22Rv1 (cell line): ENCODE data around the gene PPIL1.

Experiments
- H3K27ac ChIP-seq: fragments of 450-650 bp; 2 replicates; pipeline ENCODE4 v1.5.1; 2017
- ZFX ChIP-seq: fragments of 450-650 bp; IDR thresholded peaks from 2 replicates; pipeline ENCODE4 v1.6.1; 2017; ENCODE audit warnings: antibody characterized with exemption, borderline replicate concordance
- TF ChIP-seq, protein P1 (sequence below): fragments of 450-650 bp; IDR thresholded peaks from 2 replicates; pipeline ENCODE4 v1.5.1; 2017; ENCODE audit warnings: mild to moderate bottlenecking

The PPIL1 gene

DNA sequence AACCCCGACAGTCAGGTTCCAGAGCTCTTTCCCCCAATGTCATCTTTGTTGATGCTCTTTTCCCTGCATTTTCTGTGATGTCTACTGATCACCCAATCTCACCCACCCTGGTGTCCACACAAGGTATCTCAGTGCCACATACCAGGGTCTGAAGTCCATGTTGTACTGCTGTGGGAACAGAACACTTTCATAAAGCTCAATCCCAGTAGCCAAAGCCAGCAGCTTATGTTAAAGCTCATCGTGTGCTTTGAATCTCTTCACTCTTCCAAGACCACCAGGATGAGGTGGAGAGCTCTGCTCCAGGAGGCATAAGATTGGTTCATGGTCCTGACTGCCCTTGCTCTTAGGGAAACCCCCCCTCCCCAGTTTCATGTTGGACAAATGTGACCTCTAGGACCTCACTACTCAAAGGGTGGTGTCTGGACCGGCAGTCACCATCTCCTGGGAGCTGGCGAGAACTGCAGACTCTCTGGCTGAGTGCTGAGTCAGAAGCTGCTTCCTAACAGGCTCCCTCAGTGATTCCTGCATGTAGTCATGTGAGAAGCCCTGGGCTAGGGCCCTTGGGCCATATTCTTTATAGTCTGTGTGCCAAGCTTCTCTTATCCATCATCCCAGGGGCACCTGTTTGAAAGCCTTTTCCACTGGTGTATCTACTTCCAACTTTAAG is 22.0 kb downstream of the PPIL1 start:
- no peak for TF ChIP-seq ZFX
- TF ChIP-seq, protein P1, sequence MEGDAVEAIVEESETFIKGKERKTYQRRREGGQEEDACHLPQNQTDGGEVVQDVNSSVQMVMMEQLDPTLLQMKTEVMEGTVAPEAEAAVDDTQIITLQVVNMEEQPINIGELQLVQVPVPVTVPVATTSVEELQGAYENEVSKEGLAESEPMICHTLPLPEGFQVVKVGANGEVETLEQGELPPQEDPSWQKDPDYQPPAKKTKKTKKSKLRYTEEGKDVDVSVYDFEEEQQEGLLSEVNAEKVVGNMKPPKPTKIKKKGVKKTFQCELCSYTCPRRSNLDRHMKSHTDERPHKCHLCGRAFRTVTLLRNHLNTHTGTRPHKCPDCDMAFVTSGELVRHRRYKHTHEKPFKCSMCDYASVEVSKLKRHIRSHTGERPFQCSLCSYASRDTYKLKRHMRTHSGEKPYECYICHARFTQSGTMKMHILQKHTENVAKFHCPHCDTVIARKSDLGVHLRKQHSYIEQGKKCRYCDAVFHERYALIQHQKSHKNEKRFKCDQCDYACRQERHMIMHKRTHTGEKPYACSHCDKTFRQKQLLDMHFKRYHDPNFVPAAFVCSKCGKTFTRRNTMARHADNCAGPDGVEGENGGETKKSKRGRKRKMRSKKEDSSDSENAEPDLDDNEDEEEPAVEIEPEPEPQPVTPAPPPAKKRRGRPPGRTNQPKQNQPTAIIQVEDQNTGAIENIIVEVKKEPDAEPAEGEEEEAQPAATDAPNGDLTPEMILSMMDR = no peak
- H3K27ac ChIP-seq = no peak overlapping the region

DNA sequence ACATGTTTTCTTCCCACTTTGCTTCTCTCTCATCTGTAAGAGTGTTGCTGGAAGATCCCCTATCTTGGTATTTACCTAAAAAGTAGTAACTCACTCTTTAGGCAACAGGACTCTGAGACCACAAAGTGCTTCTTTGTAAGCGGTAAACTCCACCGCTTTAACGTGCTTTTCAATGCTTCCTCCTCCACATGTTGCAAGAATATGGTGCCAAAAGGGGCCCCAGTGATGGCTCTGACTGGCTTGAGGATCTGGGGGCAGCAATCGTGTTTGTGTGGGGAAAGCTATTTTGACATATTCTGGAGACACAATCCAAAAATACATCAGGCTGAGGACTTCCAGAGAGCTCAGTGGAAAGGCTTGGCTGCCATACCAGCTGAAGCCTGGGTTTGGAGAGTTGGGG is 23.0 kb downstream of the PPIL1 start:
- H3K27ac ChIP-seq = no peak overlapping the region
- TF ChIP-seq, protein P1 = no peak
- no peak for TF ChIP-seq ZFX

GRCh38 chr6:36851149-36851614 is 23.4 kb downstream of the PPIL1 start:
- no peak for TF ChIP-seq ZFX
- TF ChIP-seq, protein P1 = peak; percentile 90
- H3K27ac ChIP-seq = no peak overlapping the region

DNA sequence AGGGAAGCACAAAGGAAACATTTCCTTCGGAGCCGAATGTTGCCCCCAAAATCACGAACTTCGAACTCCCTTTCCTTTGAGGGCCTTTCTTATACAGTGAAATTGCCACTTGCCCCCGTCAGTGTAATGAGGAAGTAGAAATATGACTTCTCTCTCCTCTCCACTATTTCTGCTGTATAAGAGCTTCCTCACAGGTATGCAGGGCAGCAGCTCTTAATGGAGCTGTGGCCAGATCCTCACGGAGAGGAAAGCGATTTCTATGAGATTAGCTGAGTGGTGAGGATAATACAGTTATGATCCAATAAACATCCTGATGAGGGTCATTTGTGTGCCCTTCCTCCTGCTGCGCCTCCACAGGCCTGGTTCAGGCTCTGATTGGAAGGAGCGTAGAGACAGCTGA is 24.6 kb downstream of the PPIL1 start:
- TF ChIP-seq, protein P1 = no peak
- no peak for TF ChIP-seq ZFX

GRCh38 chr6:36848658-36849441 is 25.8 kb downstream of the PPIL1 start:
- TF ChIP-seq ZFX = no peak
- TF ChIP-seq, protein P1 = no peak
- H3K27ac ChIP-seq = peak overlapping the region; percentile 49

More for the DNA sequence above, 24.6 kb downstream of the PPIL1 start:
- H3K27ac ChIP-seq = no peak overlapping the region

DNA sequence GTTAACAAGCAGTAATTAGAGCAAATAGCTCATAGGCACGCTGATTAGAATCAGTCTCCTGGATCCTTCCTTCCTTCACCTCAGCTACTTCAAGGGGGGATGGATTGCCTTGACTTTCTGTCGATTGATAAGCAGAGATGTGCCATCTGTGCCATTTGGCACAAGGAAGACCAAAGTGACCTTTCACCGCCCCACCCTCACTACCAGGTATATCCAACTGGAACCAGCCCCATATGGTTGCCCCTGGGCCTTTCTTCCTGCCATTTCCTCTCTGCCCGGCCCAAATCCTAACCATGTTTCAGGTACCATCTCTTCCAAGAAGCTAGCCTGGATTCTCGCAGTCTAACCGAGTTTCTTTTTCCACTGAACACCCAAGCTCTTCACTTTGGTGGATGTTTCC is 26.6 kb downstream of the PPIL1 start:
- H3K27ac ChIP-seq = peak overlapping the region; percentile 49; the same call in 1 of the 2 replicates
- no peak for TF ChIP-seq ZFX
- TF ChIP-seq, protein P1 = no peak

GRCh38 chr6:36847152-36847551 is 27.5 kb downstream of the PPIL1 start:
- TF ChIP-seq ZFX = no peak
- TF ChIP-seq, protein P1 = no peak
- no peak overlapping the region for H3K27ac ChIP-seq
